ENCODE data around the gene CYBRD1. TPM values are rescaled to one million over a fixed set of nuclear protein-coding genes. Genes with fewer than 3 reads are reported as not detected.

CYBRD1 gene
- polyA plus RNA-seq, 1 donor (not counting 4 experiments of a cell fraction or from before 2014, with no cell fraction given): 72.7 TPM

DNA sequence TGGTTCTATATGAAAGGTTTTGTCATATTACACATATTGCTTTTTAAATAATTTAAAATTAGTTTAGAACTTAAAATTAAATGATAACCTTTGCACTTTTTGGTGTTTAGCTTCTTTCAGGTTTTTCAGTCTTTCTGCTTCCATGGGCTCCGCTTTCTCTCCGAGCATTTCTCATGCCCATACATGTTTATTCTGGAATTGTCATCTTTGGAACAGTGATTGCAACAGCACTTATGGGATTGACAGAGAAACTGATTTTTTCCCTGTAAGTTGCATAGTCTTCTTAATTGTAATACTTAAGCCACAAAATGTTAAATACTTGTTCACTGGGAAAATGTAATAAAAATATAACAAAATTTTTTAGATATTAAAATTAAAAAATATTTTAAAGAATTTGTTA lies 31.0 kb downstream of the CYBRD1 start:
- peak; percentile 46 for FAIRE-seq
- dilution Hi-C loops (cut with MboI; ENCODE audit: extremely low pct_ligation_motif_present, low sequenced_read_pairs): no loop called here
- no peaks in the 10 kb centered on the region for H3K79me2 ChIP-seq (ENCODE audit: control insufficient read depth, insufficient read depth, low read length)

DNA sequence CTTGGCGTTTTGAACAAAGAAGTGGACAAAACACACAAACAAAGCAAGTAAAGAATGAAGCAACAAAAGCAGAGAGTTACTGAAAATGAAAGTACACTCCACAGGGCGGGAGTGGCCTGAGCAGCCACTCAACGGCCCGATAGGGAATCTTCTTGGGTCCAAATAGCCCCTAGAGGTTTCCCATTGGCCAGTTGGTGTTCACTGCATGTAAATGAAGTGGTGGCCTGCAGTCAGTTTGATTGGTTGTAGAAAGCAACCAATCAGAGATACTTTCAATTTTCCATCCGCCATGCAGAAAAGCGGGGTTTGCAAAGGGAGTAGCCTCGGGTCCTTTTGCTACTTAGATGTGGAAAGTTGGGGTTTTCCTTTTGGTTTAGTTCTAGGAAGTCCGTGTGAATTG lies 31.6 kb downstream of the CYBRD1 start:
- FAIRE-seq: no peak
- H3K4me3 ChIP-seq (ENCODE audit: control insufficient read depth in 2 of 3, extremely low read depth in 1 of 3, insufficient read depth in 2 of 3, low read depth in 1 of 3, low read length in 3 of 3): no peak overlapping the region
- dilution Hi-C loops (cut with MboI; ENCODE audit: extremely low pct_ligation_motif_present, low sequenced_read_pairs): no loop called here

More for the DNA sequence above, 31.0 kb downstream of the CYBRD1 start:
- Histone ChIP-seq H3K27me3 (ENCODE audit: control insufficient read depth, extremely low read depth, insufficient read depth, low read length) (no peaks in the 10 kb centered on the region), H3K4me3 (ENCODE audit: control insufficient read depth in 2 of 3, extremely low read depth in 1 of 3, insufficient read depth in 2 of 3, low read depth in 1 of 3, low read length in 3 of 3) (no peak overlapping the region), H4K20me1 (ENCODE audit: control insufficient read depth, extremely low read depth, insufficient read depth, low read length) (no peaks in the 10 kb centered on the region), H3K9me1 (ENCODE audit: control insufficient read depth, extremely low read depth, insufficient read depth, low read length) (no peaks in the 10 kb centered on the region), H3K4me2 (ENCODE audit: control insufficient read depth, extremely low read depth, insufficient read depth, low read depth, low read length) (peak overlapping the region; percentile 3), H2AFZ (ENCODE audit: control insufficient read depth, low read length) (no peak overlapping the region), H3K27ac (ENCODE audit: control insufficient read depth, insufficient read depth, low read length) (no peak overlapping the region), H3K9me3 (ENCODE audit: control insufficient read depth, low read depth, low read length) (no peaks in the 10 kb centered on the region), H3K4me1 (ENCODE audit: control insufficient read depth, extremely low read depth, insufficient read depth, low read length) (peaks cover 5% of the 10 kb centered on the region), H3K36me3 (ENCODE audit: control insufficient read depth in 2 of 2, extremely low read depth in 1 of 2, insufficient read depth in 2 of 2, low read length in 2 of 2) (peaks cover 0 to 2% of the 10 kb centered on the region in 2 experiments), H3K9ac (ENCODE audit: control insufficient read depth, extremely low read depth, insufficient read depth, low read length) (no peak overlapping the region)
- no peak for DNase-seq (ENCODE audit: low read depth, low spot score)
- TF ChIP-seq CTCF (optimal IDR thresholded peaks at IDR 0.05 in 1 of 3, IDR thresholded peaks at IDR 0.05 in 1 of 3, conservative IDR thresholded peaks at IDR 0.05 in 1 of 3; ENCODE audit: extremely low read depth in 1 of 3, insufficient read depth in 2 of 3, low read length in 3 of 3): no peak
- no peak for TF ChIP-seq EZH2 (IDR thresholded peaks at IDR 0.05; ENCODE audit: low read length)

More for the DNA sequence above, 31.6 kb downstream of the CYBRD1 start:
- H3K4me2 ChIP-seq (ENCODE audit: control insufficient read depth, extremely low read depth, insufficient read depth, low read depth, low read length): no peak overlapping the region
- H3K9me3 ChIP-seq (ENCODE audit: control insufficient read depth, low read depth, low read length): no peaks in the 10 kb centered on the region
- no peak overlapping the region for H2AFZ ChIP-seq (ENCODE audit: control insufficient read depth, low read length)
- H4K20me1 ChIP-seq (ENCODE audit: control insufficient read depth, extremely low read depth, insufficient read depth, low read length): no peaks in the 10 kb centered on the region
- peaks cover 5% of the 10 kb centered on the region for H3K4me1 ChIP-seq (ENCODE audit: control insufficient read depth, extremely low read depth, insufficient read depth, low read length)
- no peaks in the 10 kb centered on the region for H3K27me3 ChIP-seq (ENCODE audit: control insufficient read depth, extremely low read depth, insufficient read depth, low read length)
- no peak overlapping the region for H3K27ac ChIP-seq (ENCODE audit: control insufficient read depth, insufficient read depth, low read length)
- TF ChIP-seq CTCF (optimal IDR thresholded peaks at IDR 0.05 in 1 of 3, IDR thresholded peaks at IDR 0.05 in 1 of 3, conservative IDR thresholded peaks at IDR 0.05 in 1 of 3; ENCODE audit: extremely low read depth in 1 of 3, insufficient read depth in 2 of 3, low read length in 3 of 3): no peak
- no peak overlapping the region for H3K9ac ChIP-seq (ENCODE audit: control insufficient read depth, extremely low read depth, insufficient read depth, low read length)
- peaks cover 0 to 2% of the 10 kb centered on the region in 2 experiments for H3K36me3 ChIP-seq (ENCODE audit: control insufficient read depth in 2 of 2, extremely low read depth in 1 of 2, insufficient read depth in 2 of 2, low read length in 2 of 2)
- DNase-seq (ENCODE audit: low read depth, low spot score): no peak
- H3K9me1 ChIP-seq (ENCODE audit: control insufficient read depth, extremely low read depth, insufficient read depth, low read length): no peaks in the 10 kb centered on the region
- H3K79me2 ChIP-seq (ENCODE audit: control insufficient read depth, insufficient read depth, low read length): no peaks in the 10 kb centered on the region
